ENCODE measurements around the gene FCSK. TPM values are rescaled to one million over a fixed set of nuclear protein-coding genes. Genes with fewer than 3 reads are reported as not detected.
"Not testable (repeated sequence)": the region's sequence is repeated elsewhere in the genome, so short reads cannot be mapped to it uniquely, and the experiment has no call there.

FCSK gene
- 10 to 100 TPM; 10.7 to 11.0 TPM for total RNA-seq
- long read RNA-seq, donor 1, partial matches to known transcripts, result 5 of 7 reads
- long read RNA-seq, donor 1, other reads (novel, unspliced or antisense), result 2 of 7 reads
- long read RNA-seq, donor 2, full-length matches to known transcripts, result 1 of 13 reads
- long read RNA-seq, donor 2, partial matches to known transcripts, result 8 of 13 reads
- long read RNA-seq, donor 2, other reads (novel, unspliced or antisense), result 4 of 13 reads

DNA sequence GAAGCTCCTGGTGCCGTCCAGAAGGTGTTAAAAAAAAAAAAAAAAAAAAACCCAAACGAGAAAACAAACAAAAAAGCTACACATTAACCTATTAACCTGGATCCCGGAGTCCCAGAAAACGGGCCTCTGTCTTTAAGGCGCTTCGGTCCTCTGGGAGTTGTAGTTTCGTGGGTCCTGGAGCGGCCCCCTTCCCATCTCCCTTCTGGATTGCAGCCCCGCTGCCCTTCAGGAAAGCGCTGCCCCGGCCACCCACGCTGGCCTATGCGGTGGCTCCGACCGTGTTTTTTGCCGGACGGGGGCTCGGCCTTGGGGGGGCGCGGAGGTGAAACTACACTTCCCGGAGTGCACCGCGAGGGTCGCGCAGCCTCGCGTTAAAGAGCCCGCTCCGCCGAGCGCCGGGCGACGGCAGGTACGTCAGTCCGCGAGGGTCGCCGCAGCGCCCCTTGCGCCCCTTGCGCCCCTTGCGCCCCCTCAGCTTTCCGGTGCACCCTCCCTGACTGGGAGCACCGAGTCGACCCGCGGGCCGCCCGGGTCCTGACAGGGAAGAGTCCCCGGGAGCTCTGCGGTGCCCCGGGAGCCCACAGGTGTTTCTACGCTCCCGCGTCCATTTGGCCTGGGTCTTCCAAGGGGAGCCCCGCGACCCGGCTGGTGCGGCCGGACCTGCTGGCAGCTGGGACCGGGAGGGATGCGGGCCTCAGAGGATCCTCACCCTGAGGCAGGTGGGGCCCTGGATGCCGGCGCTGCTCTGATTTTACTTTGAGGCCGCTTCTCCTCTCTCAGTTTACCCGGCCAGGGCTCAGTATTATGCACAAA, at the start of gene FCSK:
Gene FCSK (plus strand): TSS at position 374 of the 813 bp plus-strand sequence. CDS start 8,596 bp downstream, outside the sequence.
- peak; percentile 89 for DNase-seq (ENCODE audit: low spot score)

DNA sequence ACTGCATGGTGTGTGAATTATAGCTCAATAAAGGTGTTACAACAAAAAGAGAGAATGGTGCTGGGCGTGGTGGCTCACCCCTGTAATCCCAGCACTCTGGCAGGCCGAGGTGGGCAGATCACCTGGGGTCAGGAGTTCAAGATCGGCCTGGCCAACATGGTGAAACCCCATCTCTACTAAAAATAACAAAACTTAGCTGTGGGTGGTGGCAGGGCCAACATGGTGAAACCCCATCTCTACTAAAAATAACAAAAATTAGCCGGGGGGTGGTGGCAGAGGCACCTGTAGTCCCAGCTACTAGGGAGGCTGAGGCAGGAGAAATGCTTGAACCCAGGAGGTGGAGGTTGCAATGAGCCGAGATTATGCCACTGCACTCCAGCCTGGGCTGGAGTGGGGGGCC, 48.3 kb upstream of the FCSK start:
- DNase-seq (ENCODE audit: low spot score), result not testable (repeated sequence)
- intact Hi-C loops (cut with DNase I), result loop anchor here in 1 of 2 donors (10.0 kb wide), 1 partner anchor 1411 kb away; no protein-coding TSS in a partner anchor

More for the DNA sequence above, at the start of gene FCSK:
- intact Hi-C loops (cut with DNase I), result no loop called here

DNA sequence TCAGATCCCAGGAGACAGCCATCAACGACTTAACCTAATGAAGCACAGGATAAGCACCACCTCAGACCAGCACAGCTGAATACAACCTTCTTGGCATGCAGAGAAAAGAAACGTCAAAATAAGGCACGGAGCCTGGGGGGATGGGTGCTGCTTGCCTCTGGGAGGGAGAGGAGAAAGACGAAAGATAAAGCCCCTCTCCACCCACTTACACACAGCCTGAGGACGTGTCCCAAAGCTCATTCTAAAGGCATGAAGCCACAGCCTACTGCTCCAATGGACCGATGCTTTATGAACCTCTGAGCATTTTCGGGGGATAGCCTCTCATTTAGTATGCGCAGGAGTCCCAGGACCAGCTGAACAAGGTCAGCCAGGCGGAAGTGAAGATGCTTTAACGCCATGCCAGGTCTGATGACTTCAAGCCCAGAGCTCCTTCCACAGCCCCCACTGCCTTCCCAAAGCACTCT, 46.6 kb upstream of the FCSK start:
- DNase-seq (ENCODE audit: low spot score), result no peak
- intact Hi-C loops (cut with DNase I), result loop anchor here in 1 of 2 donors (10.0 kb wide), 1 partner anchor 1413 kb away; no protein-coding TSS in a partner anchor

DNA sequence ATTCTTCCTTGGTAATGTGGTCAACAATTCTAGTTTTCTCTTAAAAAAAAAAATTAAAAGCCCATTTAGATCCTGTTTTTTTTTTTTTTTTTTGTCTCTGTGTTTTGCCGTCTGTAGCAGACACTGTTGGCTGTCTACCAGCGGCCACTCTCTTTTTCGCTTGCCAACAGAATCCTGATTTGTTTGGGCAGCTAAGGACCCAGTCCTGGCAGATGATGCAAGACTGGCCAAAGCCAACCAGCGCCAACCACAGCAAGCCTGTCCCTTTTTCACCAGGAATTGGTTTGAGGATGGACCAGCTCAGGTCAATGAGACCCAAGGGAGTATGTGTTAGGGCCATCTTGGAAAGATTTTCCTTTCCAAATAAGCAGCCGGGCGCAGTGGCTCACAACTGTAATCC, 43.7 kb upstream of the FCSK start:
- peak; percentile 62 for DNase-seq (ENCODE audit: low spot score)
- intact Hi-C loops (cut with DNase I), result no loop called here

DNA sequence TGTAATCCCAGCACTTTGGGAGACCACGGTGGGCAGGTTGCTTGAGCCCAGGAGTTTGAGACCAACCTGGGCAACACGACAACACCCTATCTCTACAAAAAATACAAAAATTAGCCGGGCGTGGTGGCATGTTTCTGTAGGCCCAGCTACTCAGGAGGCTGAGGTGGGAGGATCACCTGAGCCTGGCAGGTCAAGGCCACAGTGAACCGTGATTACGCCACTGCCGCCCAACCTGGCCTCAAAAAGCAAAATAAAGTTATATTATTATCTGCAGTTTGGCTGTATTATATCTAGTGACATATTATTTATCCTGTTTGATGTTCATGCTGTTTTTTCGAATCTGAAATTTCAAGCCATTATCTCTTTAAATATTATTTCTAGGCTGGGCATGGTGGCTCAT, 42.0 kb upstream of the FCSK start:
- DNase-seq (ENCODE audit: low spot score), result no peak
- intact Hi-C loops (cut with DNase I), result no loop called here

DNA sequence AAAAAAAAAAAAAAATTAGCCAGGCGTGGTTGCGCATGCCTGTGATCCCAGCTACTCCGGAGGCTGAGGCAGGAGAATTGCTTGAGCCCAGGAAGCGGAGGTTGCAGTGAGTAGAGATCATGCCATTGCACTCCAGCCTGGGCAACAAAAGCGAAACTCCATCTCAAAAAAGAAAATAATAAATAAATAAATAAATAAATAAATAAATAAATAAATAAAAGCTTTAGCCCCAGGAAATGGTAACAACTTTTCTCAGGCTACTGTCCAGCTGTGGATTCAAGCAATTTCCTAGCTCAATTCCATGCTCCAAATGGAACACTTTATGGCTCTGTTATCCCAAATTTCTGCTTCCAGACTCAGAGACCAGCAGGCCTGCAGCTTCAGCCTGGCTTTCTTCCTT, 40.8 kb upstream of the FCSK start:
- DNase-seq (ENCODE audit: low spot score); intact Hi-C loops (cut with DNase I): not testable (repeated sequence)

DNA sequence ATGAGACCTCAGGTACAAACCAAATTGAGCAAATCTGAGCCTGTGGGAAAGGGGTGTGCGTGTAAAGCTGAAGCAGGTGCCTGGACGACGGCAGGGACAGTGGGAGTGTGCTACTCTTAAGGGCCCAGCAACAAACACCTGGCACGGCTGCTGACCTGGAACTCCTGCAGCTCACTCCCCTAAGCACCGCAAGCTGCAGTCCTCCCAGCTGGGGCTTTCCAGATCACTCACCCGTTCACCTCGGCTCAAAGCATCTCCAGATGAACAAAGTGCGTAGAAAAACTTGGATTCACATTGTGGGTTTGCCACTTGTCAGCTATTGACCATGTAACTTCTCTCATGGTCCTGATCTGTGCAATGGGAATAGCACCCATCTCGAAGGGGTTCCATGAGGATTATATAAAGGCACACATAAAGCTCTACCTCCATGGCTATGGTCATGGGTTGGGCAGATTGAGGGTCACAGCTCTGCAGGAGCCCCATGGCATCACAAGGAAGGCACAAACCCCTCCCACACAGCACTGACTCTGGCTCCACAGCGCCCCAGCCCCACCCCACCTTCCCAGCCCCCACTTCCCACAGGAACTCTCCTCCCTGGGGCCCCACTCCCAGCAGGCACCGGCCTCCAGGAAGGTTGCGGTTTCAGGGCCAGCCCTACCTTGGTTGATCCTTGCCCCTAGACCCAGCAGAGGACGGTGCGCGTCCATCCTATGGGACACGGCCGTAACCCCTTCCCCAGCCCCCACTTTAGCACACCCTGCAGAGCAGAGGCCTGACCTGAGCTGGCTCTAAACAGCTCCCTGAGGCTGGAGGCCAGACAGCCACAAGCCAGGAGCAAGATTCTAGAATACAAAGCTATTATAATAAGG, 37.4 kb upstream of the FCSK start:
- intact Hi-C loops (cut with DNase I), result no loop called here
- no peak for DNase-seq (ENCODE audit: low spot score)

DNA sequence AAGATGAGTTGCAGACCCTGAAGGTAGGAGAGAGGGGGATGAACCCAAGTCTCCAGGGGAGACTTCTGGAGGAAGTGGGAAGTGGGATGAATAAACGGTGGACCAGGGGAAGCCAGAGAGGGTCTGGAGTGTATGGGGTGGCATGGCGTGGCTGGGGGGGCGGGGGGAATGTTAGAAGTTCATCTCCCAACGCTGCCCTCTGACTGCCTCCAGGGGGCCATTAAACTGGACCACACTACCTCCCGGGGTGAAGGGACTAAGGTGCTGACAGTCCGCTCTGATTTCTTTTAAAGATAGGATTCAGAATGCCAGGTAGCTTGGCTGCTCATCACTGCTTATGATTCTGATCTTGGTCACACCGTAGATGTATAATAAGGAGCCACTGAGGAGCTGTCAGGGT, 36.7 kb upstream of the FCSK start:
- no peak for DNase-seq (ENCODE audit: low spot score)
- intact Hi-C loops (cut with DNase I), result no loop called here

DNA sequence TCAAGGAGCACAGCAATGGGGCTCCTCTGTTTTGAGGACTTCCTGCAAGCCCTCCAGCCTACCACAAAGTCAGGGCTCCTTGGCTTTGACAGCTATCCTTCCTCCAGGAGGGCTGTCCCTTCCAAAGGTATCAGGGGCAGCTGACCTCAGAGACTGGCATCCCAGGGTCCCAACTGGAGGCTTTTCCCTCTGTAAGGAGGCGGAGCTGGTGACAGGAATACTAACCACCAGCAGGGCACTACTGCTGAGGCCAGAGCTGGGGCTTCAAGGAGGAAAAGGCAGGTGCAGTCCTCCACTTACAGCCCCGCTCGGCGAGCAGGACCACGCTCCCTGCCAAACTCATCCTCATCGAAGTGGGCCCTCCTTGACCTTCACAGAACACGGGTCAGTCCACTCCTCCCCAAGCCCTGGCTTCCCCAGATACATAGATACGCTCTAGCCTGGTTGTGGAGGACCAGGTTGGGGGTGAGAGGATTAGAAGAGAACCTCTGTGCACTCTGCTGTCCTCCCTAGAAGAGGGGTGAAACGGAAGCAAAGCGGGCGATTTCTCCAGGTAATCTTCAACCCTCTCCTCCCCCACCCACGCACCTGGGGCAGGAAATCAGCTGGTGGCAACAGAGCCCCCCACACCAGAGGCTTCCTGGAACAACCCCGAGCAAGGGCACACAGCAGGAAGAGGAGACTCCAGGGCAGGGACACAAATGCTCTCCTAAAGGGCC, 36.0 kb upstream of the FCSK start:
- no peak for DNase-seq (ENCODE audit: low spot score)

DNA sequence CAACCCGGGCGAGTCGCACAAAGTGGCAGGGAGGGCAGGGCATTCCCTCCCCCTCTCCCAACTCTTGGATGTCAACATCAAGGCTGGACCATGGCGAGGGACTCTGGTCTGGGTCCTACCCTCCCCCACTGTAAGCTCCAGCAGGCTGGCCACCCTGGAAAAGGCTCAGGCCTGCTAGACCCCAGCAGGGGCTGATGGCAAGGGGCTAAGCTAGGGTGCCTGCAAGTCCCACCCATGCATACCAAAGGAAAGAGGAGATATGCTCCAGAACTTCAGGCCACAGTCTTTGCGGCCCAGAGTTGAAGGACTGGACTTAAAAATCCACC, 35.4 kb upstream of the FCSK start:
- intact Hi-C loops (cut with DNase I), result no loop called here
- no peak for DNase-seq (ENCODE audit: low spot score)

More for the DNA sequence above, 36.0 kb upstream of the FCSK start:
- intact Hi-C loops (cut with DNase I), result no loop called here

DNA sequence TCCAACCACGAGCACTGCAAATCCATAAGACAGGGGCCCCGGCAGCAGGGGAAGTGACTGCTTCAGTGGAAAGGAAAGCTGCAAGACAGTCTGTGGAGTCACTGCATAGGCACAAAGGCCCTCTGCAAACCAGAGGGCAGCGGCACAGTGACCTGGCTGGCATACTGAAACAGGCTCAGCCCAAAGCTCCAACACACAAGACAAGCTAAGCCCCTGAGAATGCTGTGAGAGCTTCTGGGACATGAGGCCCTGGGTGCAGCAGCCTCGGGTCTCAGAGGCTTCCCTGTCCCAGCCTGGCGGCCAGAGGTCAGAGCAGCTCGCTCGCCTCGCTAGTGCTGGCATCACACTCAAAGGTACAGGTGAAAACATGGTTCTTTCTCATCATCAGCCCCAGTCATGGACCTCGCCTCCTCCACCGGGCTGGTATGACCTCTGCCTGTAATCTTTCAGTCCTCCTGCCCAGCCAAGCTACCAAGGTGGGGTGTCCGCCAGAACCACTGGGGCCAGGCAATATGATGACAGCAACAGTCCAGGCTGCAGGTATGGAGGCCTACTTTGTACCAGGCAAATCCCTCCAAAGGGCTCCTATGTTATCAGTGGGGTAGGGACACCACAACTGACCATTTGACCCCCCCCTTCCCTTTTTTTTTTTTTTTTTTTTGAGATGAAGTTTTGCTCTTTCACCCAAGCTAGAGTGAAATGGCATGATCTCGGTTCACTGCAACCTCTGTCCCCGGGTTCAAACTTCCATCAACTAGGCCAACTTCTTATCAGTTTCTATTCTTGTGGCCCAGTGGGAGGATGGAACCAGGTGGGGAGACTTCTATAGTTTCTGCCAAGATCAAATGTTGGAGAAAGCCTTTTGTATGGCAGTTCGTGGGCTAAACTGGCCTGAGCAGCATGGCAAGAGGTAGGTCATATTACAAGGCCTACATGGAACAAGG, 34.7 kb upstream of the FCSK start:
- DNase-seq (ENCODE audit: low spot score), result no peak
- intact Hi-C loops (cut with DNase I), result no loop called here

DNA sequence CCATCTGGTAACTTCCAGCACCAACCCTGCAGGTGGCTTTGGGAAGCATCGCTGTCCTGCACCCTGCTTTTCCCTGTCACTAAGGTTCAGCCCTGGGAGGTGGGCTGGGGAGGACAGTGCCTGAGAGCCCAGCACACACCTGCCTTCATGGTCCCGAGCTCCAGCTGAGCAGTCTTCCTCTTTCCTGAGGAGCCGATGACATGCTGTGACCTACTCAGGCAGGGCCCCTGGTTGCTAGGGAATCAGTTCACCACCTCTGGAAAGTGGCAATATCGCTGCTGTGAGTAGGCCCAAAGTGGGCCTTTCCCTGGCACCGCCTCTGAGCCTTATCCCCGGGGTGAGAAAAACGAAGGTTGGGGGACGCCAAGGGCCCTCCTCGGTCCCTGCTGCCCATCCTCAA, 33.4 kb upstream of the FCSK start:
- no peak for DNase-seq (ENCODE audit: low spot score)
- intact Hi-C loops (cut with DNase I), result no loop called here

DNA sequence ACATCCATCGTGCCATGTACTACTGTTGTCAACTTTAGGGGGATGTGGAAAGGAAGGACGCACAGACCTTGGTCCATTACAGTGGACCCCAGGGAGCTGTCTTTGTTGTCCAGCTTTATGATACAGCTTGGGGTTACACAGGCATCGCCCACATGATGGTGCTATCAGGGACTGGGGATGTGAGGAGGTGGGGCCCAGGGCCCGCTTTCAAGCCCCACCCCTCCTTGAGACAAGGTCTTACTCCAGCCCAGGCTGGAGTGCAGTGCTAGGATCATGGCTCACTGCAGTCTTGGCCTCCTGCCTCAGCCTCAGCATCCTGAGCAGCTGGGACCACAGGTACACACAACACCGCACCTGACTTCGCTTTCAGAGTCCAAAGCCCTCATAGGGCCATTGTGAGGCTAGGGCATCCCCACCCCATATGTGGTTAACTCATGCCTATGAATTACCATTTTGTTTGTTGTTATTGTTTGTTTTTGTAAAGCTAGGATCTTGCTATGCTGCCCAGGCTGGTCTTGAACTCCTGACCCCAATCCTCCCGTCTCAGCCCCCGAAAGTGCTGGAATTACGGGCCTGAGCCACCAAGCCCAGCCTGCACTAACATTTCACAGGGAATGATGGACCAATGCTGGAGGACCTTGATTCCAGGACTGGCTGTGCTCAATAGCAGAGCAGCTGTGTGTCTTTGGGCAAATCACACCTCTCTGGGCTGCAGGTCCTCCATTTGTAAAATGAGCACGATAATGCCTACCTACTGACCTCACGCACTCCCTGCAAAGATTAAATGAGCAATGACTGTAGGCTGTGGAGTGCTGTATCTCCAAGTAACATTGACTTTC, 32.7 kb upstream of the FCSK start:
- no peak for DNase-seq (ENCODE audit: low spot score)
- intact Hi-C loops (cut with DNase I), result no loop called here

DNA sequence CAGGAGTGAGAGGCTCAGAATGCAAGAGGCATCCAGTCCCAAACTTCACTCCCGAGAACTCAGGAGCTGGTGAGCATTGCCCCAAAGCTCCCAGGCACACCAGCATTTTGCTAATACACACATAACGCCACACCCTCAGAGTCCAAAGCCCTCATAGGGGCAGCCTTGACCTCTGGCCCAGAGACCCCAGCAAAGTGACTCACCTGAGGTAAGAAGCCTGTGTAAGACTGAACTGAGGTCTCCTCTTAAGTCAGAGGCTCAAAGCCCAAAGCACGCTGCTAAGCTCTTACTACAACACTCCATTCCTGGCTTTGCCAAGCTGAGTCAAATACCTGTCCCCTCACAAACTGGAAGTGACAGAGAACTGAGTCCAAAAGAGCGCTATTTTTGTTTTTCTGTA, 31.9 kb upstream of the FCSK start:
- no peak for DNase-seq (ENCODE audit: low spot score)
- intact Hi-C loops (cut with DNase I), result no loop called here

DNA sequence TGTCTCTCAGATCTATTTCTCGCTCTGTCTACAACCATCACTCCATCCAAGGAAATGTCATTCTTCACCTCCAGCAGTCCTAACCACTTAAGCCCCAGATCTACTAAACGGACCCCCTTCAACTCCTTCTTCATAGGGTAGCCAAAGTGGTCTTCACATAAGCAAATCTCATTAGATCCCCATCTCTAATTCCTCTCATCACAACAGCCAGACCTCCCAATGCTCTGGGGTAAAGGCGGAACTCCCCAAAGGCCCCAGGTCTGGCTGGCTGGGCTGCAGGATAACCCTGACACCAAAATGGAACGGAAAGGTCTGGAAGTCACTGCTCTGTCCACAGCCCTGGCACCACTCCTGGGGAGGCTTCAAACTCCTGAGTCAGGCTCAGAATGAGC, 26.6 kb upstream of the FCSK start:
- intact Hi-C loops (cut with DNase I), result no loop called here
- no peak for DNase-seq (ENCODE audit: low spot score)

DNA sequence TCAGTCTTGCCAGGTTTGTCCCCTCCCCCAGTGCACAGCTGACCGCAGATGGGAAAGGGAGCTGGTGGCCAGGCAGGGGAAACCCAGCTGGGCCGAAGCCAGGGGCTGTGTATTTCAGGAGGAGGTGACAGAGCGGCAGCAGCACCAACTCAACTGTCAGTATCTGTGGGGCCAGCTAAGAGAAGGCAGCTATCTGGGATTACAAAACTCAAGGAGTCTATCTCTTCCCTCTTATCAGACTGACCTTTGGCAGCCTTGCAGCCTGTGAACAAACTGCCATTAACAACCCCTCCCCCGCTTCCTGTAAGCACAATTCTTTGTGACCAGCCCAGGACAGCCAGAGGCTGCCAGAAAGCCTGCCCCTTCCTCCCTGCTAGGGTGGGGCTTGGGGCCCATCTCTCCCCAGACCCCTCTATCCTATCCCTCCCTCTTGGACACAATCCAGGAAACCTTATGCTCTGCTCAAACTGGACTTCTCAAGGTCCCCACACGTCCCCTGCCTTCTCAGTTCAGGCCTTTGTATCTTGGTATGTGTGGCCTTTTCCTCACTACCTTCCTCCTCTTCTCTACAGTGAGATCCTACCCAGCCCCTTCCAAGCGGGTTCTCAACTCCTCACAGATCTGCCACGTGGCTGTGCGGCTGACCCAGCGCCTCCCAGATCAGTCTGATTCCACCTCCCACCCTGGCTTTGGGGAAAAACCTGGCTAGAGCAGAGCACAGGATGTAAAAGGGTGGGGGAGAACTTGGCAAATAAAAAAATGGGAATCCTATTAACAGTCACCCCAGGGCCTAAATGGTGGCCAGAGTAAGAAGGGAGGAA, 26.0 kb upstream of the FCSK start:
- peak; percentile 97 for DNase-seq (ENCODE audit: low spot score)
- intact Hi-C loops (cut with DNase I), result no loop called here

Measured in posterior vena cava (tissue), 2 donors.